Left ventricle myocardium inferior (tissue), 1 donor: ENCODE results near the gene PPP1R9B. TPM values are rescaled to one million over a fixed set of nuclear protein-coding genes. Genes with fewer than 3 reads are reported as not detected.

Experiments
- DNase-seq: peaks from one replicate; pipeline ENCODE4 v3.0.0-alpha.2; 2020
- H3K27ac ChIP-seq: fragments of 200-600 bp; replicated peaks from 2 replicates; pipeline ENCODE4 v1.8.0; 2021
- H3K27me3 ChIP-seq: fragments of 200-600 bp; 2 replicates; pipeline ENCODE4 v1.8.0; 2021; ENCODE audit warnings: low read depth
- H3K36me3 ChIP-seq: fragments of 200-600 bp; 2 replicates; pipeline ENCODE4 v1.8.0; 2021
- H3K4me1 ChIP-seq: fragments of 200-600 bp; 2 replicates; pipeline ENCODE4 v1.8.0; 2021
- H3K4me3 ChIP-seq: fragments of 200-600 bp; 2 replicates; pipeline ENCODE4 v1.8.0; 2021; ENCODE audit warnings: mild to moderate bottlenecking, moderate library complexity
- H3K9me3 ChIP-seq: fragments of 200-600 bp; replicated peaks from 2 replicates; pipeline ENCODE4 v1.8.0; 2021
- CTCF ChIP-seq: fragments of 200-600 bp; IDR thresholded peaks from 2 replicates; pipeline ENCODE4 v1.8.0; 2021; ENCODE audit warnings: antibody characterized with exemption, mild to moderate bottlenecking, borderline replicate concordance
- intact Hi-C: fragments of 100-400 bp; cut with micrococcal nuclease; formaldehyde crosslinking; loops from one replicate; pipeline ENCODE4 v1.11.0; 2022
- total RNA-seq: library from RNA; stranded (reverse); fragmentation: NEBNext Ultra II Directional; extraction: Animal tissue kit (Norgen Biotek cat#: 25700); gene quantifications from one replicate; pipeline ENCODE4 v1.2.1, GENCODE V29; 2021
- donor health status: DM: no; HTN: yes; CAD: no; lungs with severe emphysema.

The PPP1R9B gene
- total RNA-seq, 1 donor from 2014 or later = 33.0 TPM

- no peak for TF ChIP-seq CTCF
- intact Hi-C loops = no loop called here
- Histone ChIP-seq H3K27ac (peak overlapping the region; percentile 74), H3K4me1 (peaks cover 67% of the 10 kb centered on the region), H3K9me3 (no peaks in the 10 kb centered on the region), H3K36me3 (peaks cover 84% of the 10 kb centered on the region), H3K27me3 (no peaks in the 10 kb centered on the region), H3K4me3 (peak overlapping the region; percentile 6)
- DNase-seq = no peak
These were observed 8.7 kb downstream of the PPP1R9B start for GRCh38 chr17:50141745-50142110.

- DNase-seq = no peak
- no peak for TF ChIP-seq CTCF
- Histone ChIP-seq H3K9me3 (no peaks in the 10 kb centered on the region), H3K36me3 (peaks cover 89% of the 10 kb centered on the region), H3K4me3 (peak overlapping the region; percentile 28), H3K27me3 (no peaks in the 10 kb centered on the region), H3K4me1 (peaks cover 61% of the 10 kb centered on the region), H3K27ac (peak overlapping the region; percentile 74)
- intact Hi-C loops = no loop called here
These were observed 9.3 kb downstream of the PPP1R9B start for GRCh38 chr17:50141026-50141744.

- peak; percentile 95 for TF ChIP-seq CTCF
- peak overlapping the region; percentile 28 for H3K4me3 ChIP-seq
- H3K4me1 ChIP-seq = peaks cover 52% of the 10 kb centered on the region
- intact Hi-C loops = no loop called here
- H3K9me3 ChIP-seq = no peaks in the 10 kb centered on the region
- DNase-seq = peak; percentile 81
- H3K27ac ChIP-seq = peak overlapping the region; percentile 74
- no peaks in the 10 kb centered on the region for H3K27me3 ChIP-seq
- H3K36me3 ChIP-seq = peaks cover 97% of the 10 kb centered on the region
These were observed 10.3 kb downstream of the PPP1R9B start for GRCh38 chr17:50139950-50140885.

- H3K27ac ChIP-seq = peak overlapping the region; percentile 74
- no peak overlapping the region for H3K4me3 ChIP-seq
- no peaks in the 10 kb centered on the region for H3K27me3 ChIP-seq
- H3K9me3 ChIP-seq = no peaks in the 10 kb centered on the region
- intact Hi-C loops = no loop called here
- H3K4me1 ChIP-seq = peaks cover 47% of the 10 kb centered on the region
- no peak for TF ChIP-seq CTCF
- DNase-seq = no peak
- peaks cover 97% of the 10 kb centered on the region for H3K36me3 ChIP-seq
These were observed 11.2 kb downstream of the PPP1R9B start for GRCh38 chr17:50139185-50139783.

- intact Hi-C loops = no loop called here
- H3K4me3 ChIP-seq = no peak overlapping the region
- no peak for TF ChIP-seq CTCF
- H3K36me3 ChIP-seq = peaks cover 78% of the 10 kb centered on the region
- DNase-seq = no peak
- peaks cover 57% of the 10 kb centered on the region for H3K4me1 ChIP-seq
- H3K27me3 ChIP-seq = no peaks in the 10 kb centered on the region
- no peak overlapping the region for H3K27ac ChIP-seq
- no peaks in the 10 kb centered on the region for H3K9me3 ChIP-seq
These were observed 13.4 kb downstream of the PPP1R9B start for GRCh38 chr17:50137042-50137441.
